Lower lobe of right lung (tissue), 2 donors: ENCODE results near the gene PDLIM4. TPM values are rescaled to one million over a fixed set of nuclear protein-coding genes. Genes with fewer than 3 reads are reported as not detected.

Source experiments
- ATAC-seq, 2 donors: fragments of 200-7000 bp; cut with Tn5 transposase; one replicate each; pipeline ENCODE4 v1.9.1; 2020 to 2022; ENCODE audit warnings: mild to moderate bottlenecking in 2 of 2, moderate library complexity in 2 of 2
- DNase-seq: peaks from one replicate; pipeline ENCODE4 v3.0.0-alpha.2; 2020
- H3K27ac ChIP-seq: fragments of 200-600 bp; one replicate; pipeline ENCODE4 v1.8.0; 2022
- H3K27me3 ChIP-seq: fragments of 200-600 bp; one replicate; pipeline ENCODE4 v1.8.0; 2022; ENCODE audit warnings: low read depth
- H3K36me3 ChIP-seq: fragments of 200-600 bp; one replicate; pipeline ENCODE4 v1.8.0; 2022; ENCODE audit warnings: mild to moderate bottlenecking
- H3K4me1 ChIP-seq: fragments of 200-600 bp; one replicate; pipeline ENCODE4 v1.8.0; 2022
- H3K4me3 ChIP-seq: fragments of 200-600 bp; one replicate; pipeline ENCODE4 v1.8.0; 2022; ENCODE audit warnings: mild to moderate bottlenecking
- H3K9me3 ChIP-seq: fragments of 200-600 bp; one replicate; pipeline ENCODE4 v1.8.0; 2022
- intact Hi-C: fragments of 100-400 bp; cut with DNase I; formaldehyde crosslinking; loops from one replicate; pipeline ENCODE4 v1.11.0; 2022
- total RNA-seq: library from RNA; stranded (reverse); fragmentation: NEBNext Ultra II Directional; extraction: Animal tissue kit (Norgen Biotek cat#: 25700); gene quantifications from one replicate; pipeline ENCODE4 v1.2.1, GENCODE V29; 2021
- TF ChIP-seq, protein P1 (sequence below): fragments of 200-600 bp; IDR thresholded peaks from one replicate; pipeline ENCODE4 v1.8.0; 2022; ENCODE audit warnings: antibody characterized with exemption, mild to moderate bottlenecking
- donor health status: DM: no; HTN: yes; CAD: no; lungs with severe emphysema.

The PDLIM4 gene
- total RNA-seq, 1 donor from 2014 or later, result 6.7 TPM

DNA sequence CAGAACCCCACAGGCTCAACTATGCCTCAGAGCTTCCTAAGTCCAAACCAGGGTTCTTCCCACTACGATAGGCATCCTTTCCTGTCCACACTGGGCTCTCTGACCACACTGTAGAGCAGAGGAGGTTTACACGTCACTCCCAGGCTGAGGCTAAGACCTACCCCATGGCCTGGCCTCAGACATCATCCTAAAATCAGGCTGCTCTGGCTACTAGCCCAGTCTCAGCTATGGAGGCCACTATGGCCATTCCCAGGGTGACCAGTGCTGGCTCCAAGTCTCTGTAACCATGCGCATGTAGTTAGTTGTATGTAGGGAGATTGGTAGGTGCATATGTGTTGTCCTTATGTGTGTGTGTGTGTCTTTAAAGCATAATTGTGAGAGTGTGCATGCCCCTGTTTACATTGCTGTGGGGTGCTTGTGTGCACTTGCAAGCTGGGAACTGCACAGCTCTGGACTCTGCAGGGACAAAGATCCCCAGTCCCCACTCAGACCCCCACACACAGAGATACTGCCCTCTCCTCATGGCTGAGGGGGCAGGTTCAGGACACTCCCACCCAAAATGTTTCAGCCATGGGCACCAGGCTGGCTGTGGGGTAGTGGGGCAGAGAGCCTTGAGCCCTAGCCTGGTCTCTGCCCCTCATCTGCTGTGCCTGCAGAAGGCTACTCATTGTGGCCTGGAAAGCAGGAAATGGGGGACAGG is 12.3 kb downstream of the PDLIM4 start:
- Histone ChIP-seq H3K4me1 (peaks cover 19% of the 10 kb centered on the region), H3K9me3 (no peaks in the 10 kb centered on the region), H3K36me3 (no peaks in the 10 kb centered on the region), H3K4me3 (no peak overlapping the region), H3K27ac (no peak overlapping the region), H3K27me3 (no peaks in the 10 kb centered on the region)
- ATAC-seq (no peak), DNase-seq (no peak)
- intact Hi-C loops, result no loop called here
- TF ChIP-seq, protein P1, sequence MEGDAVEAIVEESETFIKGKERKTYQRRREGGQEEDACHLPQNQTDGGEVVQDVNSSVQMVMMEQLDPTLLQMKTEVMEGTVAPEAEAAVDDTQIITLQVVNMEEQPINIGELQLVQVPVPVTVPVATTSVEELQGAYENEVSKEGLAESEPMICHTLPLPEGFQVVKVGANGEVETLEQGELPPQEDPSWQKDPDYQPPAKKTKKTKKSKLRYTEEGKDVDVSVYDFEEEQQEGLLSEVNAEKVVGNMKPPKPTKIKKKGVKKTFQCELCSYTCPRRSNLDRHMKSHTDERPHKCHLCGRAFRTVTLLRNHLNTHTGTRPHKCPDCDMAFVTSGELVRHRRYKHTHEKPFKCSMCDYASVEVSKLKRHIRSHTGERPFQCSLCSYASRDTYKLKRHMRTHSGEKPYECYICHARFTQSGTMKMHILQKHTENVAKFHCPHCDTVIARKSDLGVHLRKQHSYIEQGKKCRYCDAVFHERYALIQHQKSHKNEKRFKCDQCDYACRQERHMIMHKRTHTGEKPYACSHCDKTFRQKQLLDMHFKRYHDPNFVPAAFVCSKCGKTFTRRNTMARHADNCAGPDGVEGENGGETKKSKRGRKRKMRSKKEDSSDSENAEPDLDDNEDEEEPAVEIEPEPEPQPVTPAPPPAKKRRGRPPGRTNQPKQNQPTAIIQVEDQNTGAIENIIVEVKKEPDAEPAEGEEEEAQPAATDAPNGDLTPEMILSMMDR, result no peak

DNA sequence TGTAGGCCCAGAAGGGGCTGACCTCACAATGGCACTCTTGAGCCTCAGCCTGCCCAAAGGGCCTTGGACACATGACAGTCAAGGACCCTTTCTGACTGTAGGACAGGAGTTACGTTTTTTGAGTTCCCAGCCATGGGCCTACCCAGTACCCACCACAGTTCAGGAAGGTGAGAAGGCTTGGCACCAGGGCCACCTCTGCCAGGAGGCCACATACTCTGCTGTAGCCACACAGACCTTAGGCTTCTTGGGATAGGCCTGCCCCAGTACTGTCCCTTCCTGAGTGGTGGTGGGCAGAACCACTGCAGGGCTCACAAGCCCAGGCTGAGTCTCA is 12.8 kb downstream of the PDLIM4 start:
- Histone ChIP-seq H3K4me1 (peaks cover 17% of the 10 kb centered on the region), H3K27ac (no peak overlapping the region), H3K4me3 (no peak overlapping the region), H3K27me3 (no peaks in the 10 kb centered on the region), H3K36me3 (no peaks in the 10 kb centered on the region), H3K9me3 (no peaks in the 10 kb centered on the region)
- DNase-seq, result no peak
- TF ChIP-seq, protein P1, result no peak
- ATAC-seq, result no peak
- intact Hi-C loops, result no loop called here

DNA sequence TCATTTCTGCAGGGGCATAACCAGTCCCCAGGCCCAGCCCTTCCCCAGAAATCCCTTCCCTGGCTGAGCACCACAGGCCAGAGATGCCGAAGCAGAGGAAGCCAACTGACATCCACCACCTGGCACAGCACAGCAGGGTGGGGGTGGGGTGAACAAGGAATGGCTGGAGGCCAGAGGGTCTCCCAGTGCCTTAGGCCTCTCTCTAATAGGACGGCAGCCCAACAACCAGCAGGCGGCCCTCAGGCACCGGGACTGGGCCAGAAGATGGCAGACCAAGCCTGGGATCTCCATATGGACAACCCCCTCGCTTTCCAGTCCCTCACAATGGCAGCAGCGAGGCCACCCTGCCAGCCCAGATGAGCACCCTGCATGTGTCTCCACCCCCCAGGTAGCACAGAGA is 13.2 kb downstream of the PDLIM4 start:
- ATAC-seq (no peak), DNase-seq (no peak)
- H3K27ac ChIP-seq, result no peak overlapping the region
- intact Hi-C loops, result no loop called here
- H3K4me1 ChIP-seq, result peaks cover 13% of the 10 kb centered on the region
- TF ChIP-seq, protein P1, result no peak
- no peaks in the 10 kb centered on the region for H3K9me3 ChIP-seq
- H3K27me3 ChIP-seq, result no peaks in the 10 kb centered on the region
- H3K36me3 ChIP-seq, result no peaks in the 10 kb centered on the region
- H3K4me3 ChIP-seq, result no peak overlapping the region

DNA sequence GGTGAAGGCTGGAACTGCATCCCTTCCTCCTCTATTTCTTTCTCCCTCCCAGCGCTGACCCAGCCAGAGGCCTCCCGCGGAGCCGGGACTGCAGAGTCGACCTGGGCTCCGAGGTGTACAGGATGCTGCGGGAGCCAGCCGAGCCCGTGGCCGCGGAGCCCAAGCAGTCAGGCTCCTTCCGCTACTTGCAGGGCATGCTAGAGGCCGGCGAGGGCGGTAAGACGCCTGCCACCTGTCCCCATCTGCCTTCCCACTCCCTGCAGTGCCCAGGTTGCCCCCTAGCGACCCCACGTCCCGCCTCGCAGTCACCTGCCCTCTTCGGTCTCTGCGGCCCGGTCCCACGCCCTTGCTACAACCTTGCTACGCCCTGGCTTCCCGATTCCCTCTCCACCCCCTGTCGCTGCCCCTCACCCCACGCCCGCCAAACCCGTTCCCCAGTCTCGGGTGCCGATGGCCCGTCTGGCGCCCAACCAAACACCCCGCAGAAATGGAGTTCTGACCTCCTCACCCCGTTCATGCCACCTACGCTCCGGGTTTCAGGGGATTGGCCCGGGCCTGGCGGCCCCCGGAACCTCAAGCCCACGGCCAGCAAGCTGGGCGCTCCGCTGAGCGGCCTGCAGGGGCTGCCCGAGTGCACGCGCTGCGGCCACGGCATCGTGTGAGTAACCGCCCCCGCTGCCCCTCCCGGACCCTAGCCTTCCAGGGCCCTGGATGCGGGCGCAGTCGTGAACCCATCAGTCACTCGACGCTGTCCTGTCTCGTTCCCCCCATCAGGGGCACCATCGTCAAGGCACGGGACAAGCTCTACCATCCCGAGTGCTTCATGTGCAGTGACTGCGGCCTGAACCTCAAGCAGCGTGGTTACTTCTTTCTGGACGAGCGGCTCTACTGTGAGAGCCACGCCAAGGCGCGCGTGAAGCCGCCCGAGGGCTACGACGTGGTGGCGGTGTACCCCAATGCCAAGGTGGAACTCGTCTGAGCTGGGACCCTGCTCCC is 14.1 kb downstream of the PDLIM4 start:
- TF ChIP-seq, protein P1, result no peak
- Histone ChIP-seq H3K27me3 (no peaks in the 10 kb centered on the region), H3K4me3 (no peak overlapping the region), H3K9me3 (no peaks in the 10 kb centered on the region), H3K4me1 (peaks cover 7% of the 10 kb centered on the region), H3K27ac (no peak overlapping the region), H3K36me3 (no peaks in the 10 kb centered on the region)
- intact Hi-C loops, result no loop called here
- DNase-seq (no peak), ATAC-seq (peak; percentile 18 to 29)

DNA sequence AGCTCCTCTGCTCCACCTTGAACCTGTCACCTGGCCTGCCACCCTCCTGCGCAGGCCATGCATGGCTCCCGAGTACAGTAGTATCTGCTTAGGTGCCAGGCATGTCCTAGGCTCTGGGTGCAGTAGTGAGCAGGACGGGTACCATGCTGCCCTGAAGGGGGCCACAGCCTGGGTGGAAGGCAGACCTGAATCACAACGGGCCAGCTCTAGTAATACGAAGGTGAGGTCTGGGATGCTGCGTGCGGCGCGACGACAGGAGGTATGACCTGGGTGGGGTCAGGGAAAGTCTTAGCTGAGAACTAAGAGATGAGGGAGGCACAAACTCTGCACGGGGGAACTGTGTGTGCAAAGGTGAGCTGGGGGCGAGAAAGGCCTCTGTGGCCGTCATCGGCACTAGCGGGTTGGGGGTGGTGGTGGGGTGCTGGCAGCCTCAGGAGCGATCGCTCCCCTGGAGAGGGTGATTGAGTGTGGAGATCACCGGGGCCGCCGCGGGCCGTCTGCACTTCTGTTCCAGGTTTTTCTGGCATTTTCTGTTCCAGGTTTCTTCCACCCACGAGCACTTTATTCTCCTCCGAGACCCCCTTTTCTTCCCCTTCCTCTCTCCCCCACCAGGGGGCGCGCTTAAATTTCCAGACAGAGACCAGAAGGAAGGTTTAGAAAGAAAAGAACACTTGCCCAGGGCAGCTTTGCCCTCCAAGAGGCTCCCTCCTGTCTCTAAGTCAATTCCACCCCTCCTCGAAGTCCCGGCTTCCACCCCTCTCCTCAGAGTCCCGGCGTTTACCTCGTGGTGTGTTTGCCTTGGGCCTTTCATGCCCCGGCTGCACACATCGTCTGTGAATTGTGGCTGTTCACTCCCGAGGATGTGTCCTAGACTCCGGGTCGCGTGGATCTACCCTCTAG is 15.1 kb downstream of the PDLIM4 start:
- intact Hi-C loops, result no loop called here
- H3K27ac ChIP-seq, result no peak overlapping the region
- peak; percentile 52 to 59 for ATAC-seq
- TF ChIP-seq, protein P1, result peak; percentile 81
- peak; percentile 67 for DNase-seq
- peak overlapping the region; percentile 17 for H3K4me3 ChIP-seq
- H3K9me3 ChIP-seq, result no peaks in the 10 kb centered on the region
- no peaks in the 10 kb centered on the region for H3K36me3 ChIP-seq
- peaks cover 7% of the 10 kb centered on the region for H3K4me1 ChIP-seq
- no peaks in the 10 kb centered on the region for H3K27me3 ChIP-seq
